Vagina (tissue), 2 donors: Measurements from ENCODE around the gene DCT. TPM values are rescaled to one million over a fixed set of nuclear protein-coding genes. Genes with fewer than 3 reads are reported as not detected.

ENCODE experiments used
- DNase-seq, 2 donors: peaks; one replicate each; pipeline ENCODE4 v3.0.0-alpha.2; 2017; ENCODE audit errors: extremely low spot score in 2 of 2
- H3K27ac ChIP-seq: fragments of 200-600 bp; sonication (generic); one replicate; pipeline ENCODE4 v1.5.1; 2019
- H3K27me3 ChIP-seq: fragments of 200-600 bp; sonication (generic); one replicate; pipeline ENCODE4 v1.5.1; 2019
- H3K36me3 ChIP-seq, 2 donors: fragments of 200-600 bp; sonication (generic); one replicate each; pipeline ENCODE4 v1.5.1; 2017 to 2019
- H3K4me1 ChIP-seq: fragments of 200-600 bp; sonication (generic); one replicate; pipeline ENCODE4 v1.5.1; 2019
- H3K4me3 ChIP-seq, 2 donors: fragments of 200-600 bp; sonication (generic); 1 replicate in 1 of 2; 2 replicates in 1 of 2; pipeline ENCODE4 v1.5.1; 2016 to 2019
- H3K9me3 ChIP-seq: fragments of 200-600 bp; sonication (generic); one replicate; pipeline ENCODE4 v1.5.1; 2019
- CTCF ChIP-seq, 3 experiments: fragments of 450-650 bp in 2 of 3; fragments of 200-600 bp in 1 of 3; sonication (generic) in 1 of 3; IDR thresholded peaks; one replicate each; pipeline ENCODE4 v1.5.1; 2017 to 2019; ENCODE audit warnings: antibody characterized with exemption in 3 of 3, mild to moderate bottlenecking in 2 of 3, moderate library complexity in 2 of 3
- POLR2A ChIP-seq, 2 donors: fragments of 450-650 bp; IDR thresholded peaks; one replicate each; pipeline ENCODE4 v1.6.1; 2017; ENCODE audit warnings: antibody characterized with exemption in 2 of 2, mild to moderate bottlenecking in 2 of 2, moderate library complexity in 2 of 2
- POLR2AphosphoS5 ChIP-seq, 2 donors: sonication (generic); formaldehyde crosslinking; IDR thresholded peaks; one replicate each; pipeline ENCODE4 v1.9.0; 2017; ENCODE audit warnings: antibody characterized with exemption in 2 of 2, mild to moderate bottlenecking in 2 of 2, low read depth in 1 of 2; ENCODE audit not compliant: insufficient read depth in 1 of 2
- intact Hi-C: fragments of 100-400 bp; cut with DNase I; formaldehyde crosslinking; loops from one replicate; pipeline ENCODE4 v1.15.1; 2023
- total RNA-seq: library from RNA; depleted of rRNA; stranded (reverse); fragments of >200 nt; gene quantifications from one replicate; pipeline ENCODE4 v1.2.3, GENCODE V29; 2016

Gene DCT
- total RNA-seq, 1 donor from 2014 or later: not detected

- no peak for DNase-seq
- no peak overlapping the region for H3K4me3 ChIP-seq
- H3K4me1 ChIP-seq: no peaks in the 10 kb centered on the region
- intact Hi-C loops: no loop called here
- no peak overlapping the region for H3K27ac ChIP-seq
- TF ChIP-seq CTCF (IDR thresholded peaks at IDR 0.05): peak; percentile 37 to 61 (median 45)
- TF ChIP-seq POLR2A (IDR thresholded peaks at IDR 0.05): no peak
- H3K36me3 ChIP-seq: no peaks in the 10 kb centered on the region
- H3K9me3 ChIP-seq: no peaks in the 10 kb centered on the region
- no peaks in the 10 kb centered on the region for H3K27me3 ChIP-seq
Measured at GRCh38 chr13:94435604-94436226, 43.8 kb downstream of the DCT start.

GRCh38 chr13:94433055-94433961 lies 46.2 kb downstream of the DCT start:
- no peak overlapping the region for H3K4me3 ChIP-seq
- no peak for TF ChIP-seq CTCF (IDR thresholded peaks at IDR 0.05)
- TF ChIP-seq POLR2A (IDR thresholded peaks at IDR 0.05): no peak
- TF ChIP-seq POLR2AphosphoS5 (IDR thresholded peaks at IDR 0.05; ENCODE audit: insufficient read depth in 1 of 2, low read depth in 1 of 2): no peak
- H3K27ac ChIP-seq: no peak overlapping the region
- H3K9me3 ChIP-seq: no peaks in the 10 kb centered on the region
- H3K27me3 ChIP-seq: no peaks in the 10 kb centered on the region
- H3K4me1 ChIP-seq: no peaks in the 10 kb centered on the region
- no peaks in the 10 kb centered on the region for H3K36me3 ChIP-seq
- DNase-seq: no peak
- intact Hi-C loops: loop anchor here (5.0 kb wide), 1 partner anchor 189 kb away; no protein-coding TSS in a partner anchor

GRCh38 chr13:94431987-94432386 lies 47.5 kb downstream of the DCT start:
- Histone ChIP-seq H3K36me3 (no peaks in the 10 kb centered on the region), H3K27me3 (no peaks in the 10 kb centered on the region), H3K27ac (no peak overlapping the region), H3K4me3 (no peak overlapping the region), H3K4me1 (no peaks in the 10 kb centered on the region), H3K9me3 (no peaks in the 10 kb centered on the region)
- intact Hi-C loops: loop anchor here (5.0 kb wide), 1 partner anchor 190 kb away; no protein-coding TSS in a partner anchor
- DNase-seq: no peak
- TF ChIP-seq POLR2AphosphoS5 (IDR thresholded peaks at IDR 0.05; ENCODE audit: insufficient read depth in 1 of 2, low read depth in 1 of 2) (no peak), POLR2A (IDR thresholded peaks at IDR 0.05) (no peak), CTCF (IDR thresholded peaks at IDR 0.05) (no peak)

GRCh38 chr13:94431574-94431973 lies 47.9 kb downstream of the DCT start:
- H3K4me3 ChIP-seq: no peak overlapping the region
- DNase-seq: no peak
- no peaks in the 10 kb centered on the region for H3K27me3 ChIP-seq
- TF ChIP-seq CTCF (IDR thresholded peaks at IDR 0.05): no peak
- TF ChIP-seq POLR2A (IDR thresholded peaks at IDR 0.05): no peak
- TF ChIP-seq POLR2AphosphoS5 (IDR thresholded peaks at IDR 0.05; ENCODE audit: insufficient read depth in 1 of 2, low read depth in 1 of 2): no peak
- no peaks in the 10 kb centered on the region for H3K4me1 ChIP-seq
- no peaks in the 10 kb centered on the region for H3K9me3 ChIP-seq
- H3K36me3 ChIP-seq: no peaks in the 10 kb centered on the region
- intact Hi-C loops: loop anchor here (5.0 kb wide), 1 partner anchor 191 kb away; no protein-coding TSS in a partner anchor
- H3K27ac ChIP-seq: no peak overlapping the region
